Type B pancreatic cell (in vitro differentiated cells): ENCODE data around the gene PPP1R1C. TPM values are rescaled to one million over a fixed set of nuclear protein-coding genes. Genes with fewer than 3 reads are reported as not detected.
A peak's percentile ranks its signal among the peaks of the same experiment; 100 is the strongest.

ENCODE experiments used
- DNase-seq: peaks from one replicate; pipeline ENCODE4 v3.0.0; 2021; ENCODE audit warnings: mixed read lengths; ENCODE audit not compliant: unreplicated experiment; ENCODE audit errors: extremely low spot score
- H3K27ac Mint-ChIP-seq: 2 replicates; pipeline ENCODE4 v1.8.0; 2021; ENCODE audit warnings: mild to moderate bottlenecking, mixed read lengths
- H3K27me3 Mint-ChIP-seq: 2 replicates; pipeline ENCODE4 v1.8.0; 2021; ENCODE audit warnings: mixed read lengths
- H3K36me3 Mint-ChIP-seq: 2 replicates; pipeline ENCODE4 v1.8.0; 2021; ENCODE audit warnings: mixed read lengths
- H3K4me1 Mint-ChIP-seq: one replicate; pipeline ENCODE4 v1.8.0; 2021; ENCODE audit warnings: mixed read lengths; ENCODE audit not compliant: unreplicated experiment
- H3K4me3 Mint-ChIP-seq: 2 replicates; pipeline ENCODE4 v1.8.0; 2021; ENCODE audit warnings: mild to moderate bottlenecking, mixed read lengths
- H3K9me3 Mint-ChIP-seq: 2 replicates; pipeline ENCODE4 v1.8.0; 2021; ENCODE audit warnings: mixed read lengths
- total RNA-seq: library from RNA; stranded (reverse); gene quantifications from 2 replicates; pipeline ENCODE4 v1.2.1, GENCODE V29; 2021; ENCODE audit warnings: low replicate concordance
- TF ChIP-seq, protein P1 (sequence below): fragments of 200-600 bp; sonication (generic); conservative IDR thresholded peaks from 2 replicates; pipeline ENCODE4 v1.5.0; 2021; ENCODE audit warnings: antibody characterized with exemption, mild to moderate bottlenecking

The PPP1R1C gene
- total RNA-seq, 1 donor from 2014 or later, result 1.4 TPM

- Mint-ChIP-seq H3K4me1 (peaks cover 6% of the 10 kb centered on the region), H3K27me3 (no peaks in the 10 kb centered on the region), H3K9me3 (peaks cover 6% of the 10 kb centered on the region), H3K36me3 (no peaks in the 10 kb centered on the region), H3K27ac (no peak overlapping the region), H3K4me3 (no peak overlapping the region)
- DNase-seq, result no peak
- TF ChIP-seq, protein P1, sequence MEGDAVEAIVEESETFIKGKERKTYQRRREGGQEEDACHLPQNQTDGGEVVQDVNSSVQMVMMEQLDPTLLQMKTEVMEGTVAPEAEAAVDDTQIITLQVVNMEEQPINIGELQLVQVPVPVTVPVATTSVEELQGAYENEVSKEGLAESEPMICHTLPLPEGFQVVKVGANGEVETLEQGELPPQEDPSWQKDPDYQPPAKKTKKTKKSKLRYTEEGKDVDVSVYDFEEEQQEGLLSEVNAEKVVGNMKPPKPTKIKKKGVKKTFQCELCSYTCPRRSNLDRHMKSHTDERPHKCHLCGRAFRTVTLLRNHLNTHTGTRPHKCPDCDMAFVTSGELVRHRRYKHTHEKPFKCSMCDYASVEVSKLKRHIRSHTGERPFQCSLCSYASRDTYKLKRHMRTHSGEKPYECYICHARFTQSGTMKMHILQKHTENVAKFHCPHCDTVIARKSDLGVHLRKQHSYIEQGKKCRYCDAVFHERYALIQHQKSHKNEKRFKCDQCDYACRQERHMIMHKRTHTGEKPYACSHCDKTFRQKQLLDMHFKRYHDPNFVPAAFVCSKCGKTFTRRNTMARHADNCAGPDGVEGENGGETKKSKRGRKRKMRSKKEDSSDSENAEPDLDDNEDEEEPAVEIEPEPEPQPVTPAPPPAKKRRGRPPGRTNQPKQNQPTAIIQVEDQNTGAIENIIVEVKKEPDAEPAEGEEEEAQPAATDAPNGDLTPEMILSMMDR, result no peak
These were observed 103.1 kb downstream of the PPP1R1C start for GRCh38 chr2:182088681-182089320.

GRCh38 chr2:182090486-182090885 lies 104.8 kb downstream of the PPP1R1C start:
- Mint-ChIP-seq H3K4me3 (no peak overlapping the region), H3K4me1 (peaks cover 6% of the 10 kb centered on the region), H3K36me3 (no peaks in the 10 kb centered on the region), H3K27me3 (no peaks in the 10 kb centered on the region), H3K27ac (no peak overlapping the region), H3K9me3 (peaks cover 8% of the 10 kb centered on the region)
- no peak for DNase-seq
- TF ChIP-seq, protein P1, result no peak

- no peaks in the 10 kb centered on the region for H3K36me3 Mint-ChIP-seq
- DNase-seq, result no peak
- H3K27ac Mint-ChIP-seq, result no peak overlapping the region
- TF ChIP-seq, protein P1, result no peak
- H3K4me1 Mint-ChIP-seq, result no peaks in the 10 kb centered on the region
- peaks cover 8% of the 10 kb centered on the region for H3K9me3 Mint-ChIP-seq
- H3K27me3 Mint-ChIP-seq, result no peaks in the 10 kb centered on the region
- H3K4me3 Mint-ChIP-seq, result no peak overlapping the region
These were observed 112.0 kb downstream of the PPP1R1C start for GRCh38 chr2:182097571-182098164.

DNA sequence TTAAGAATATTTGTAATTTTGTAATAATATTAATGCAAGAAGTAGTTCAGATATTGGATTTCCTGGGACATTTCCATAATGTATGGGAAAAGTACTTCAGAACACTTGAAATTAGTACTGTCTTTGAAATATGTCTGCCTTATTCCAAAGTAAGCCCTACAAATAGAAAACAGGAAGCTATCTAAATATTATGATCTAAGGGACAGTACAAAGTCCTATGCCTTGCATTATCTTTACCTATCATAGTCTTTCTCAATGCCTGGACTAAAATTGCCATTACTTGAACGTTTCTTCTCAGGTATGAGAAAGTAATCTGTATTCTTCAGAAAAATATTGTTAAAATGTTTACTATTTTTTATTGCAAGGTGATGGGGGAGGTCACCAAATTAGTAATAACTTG lies 113.0 kb downstream of the PPP1R1C start:
- H3K36me3 Mint-ChIP-seq, result no peaks in the 10 kb centered on the region
- H3K27me3 Mint-ChIP-seq, result no peaks in the 10 kb centered on the region
- H3K4me3 Mint-ChIP-seq, result no peak overlapping the region
- H3K4me1 Mint-ChIP-seq, result peaks cover 5% of the 10 kb centered on the region
- peaks cover 4% of the 10 kb centered on the region for H3K9me3 Mint-ChIP-seq
- DNase-seq, result no peak
- H3K27ac Mint-ChIP-seq, result no peak overlapping the region
- TF ChIP-seq, protein P1, result no peak

DNA sequence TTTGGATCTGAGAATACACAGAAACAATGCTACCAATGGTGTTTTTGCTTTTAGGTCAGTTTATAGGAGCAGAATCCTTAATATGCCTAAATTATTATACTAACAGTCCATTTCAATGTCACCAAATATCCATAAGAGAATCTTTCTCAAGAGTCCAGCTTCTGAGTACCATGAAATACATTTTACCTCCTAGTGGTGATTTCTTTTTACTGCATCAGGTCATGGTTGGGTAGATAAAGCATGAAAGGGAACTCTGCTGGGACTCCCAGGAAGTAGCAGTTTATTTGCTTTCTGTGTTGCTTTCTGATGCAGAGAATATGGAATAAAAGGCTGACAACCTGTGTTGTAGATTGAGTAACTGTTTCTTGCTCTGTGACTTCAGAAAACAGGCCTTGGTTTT lies 115.6 kb downstream of the PPP1R1C start:
- no peak for DNase-seq
- no peaks in the 10 kb centered on the region for H3K9me3 Mint-ChIP-seq
- H3K36me3 Mint-ChIP-seq, result no peaks in the 10 kb centered on the region
- peaks cover 11% of the 10 kb centered on the region for H3K4me1 Mint-ChIP-seq
- TF ChIP-seq, protein P1, result peak; percentile 66
- no peak overlapping the region for H3K27ac Mint-ChIP-seq
- no peak overlapping the region for H3K4me3 Mint-ChIP-seq
- no peaks in the 10 kb centered on the region for H3K27me3 Mint-ChIP-seq
